Ovary (tissue), 9 donors: Measurements from ENCODE around the gene ULK2. TPM values are rescaled to one million over a fixed set of nuclear protein-coding genes. Genes with fewer than 3 reads are reported as not detected.

Experiments
- DNase-seq, 5 donors: peaks; one replicate each; pipeline ENCODE4 v3.0.0-alpha.2; 2019 to 2020
- H3K27ac ChIP-seq, 2 donors: fragments of 200-600 bp; one replicate each; pipeline versions ENCODE4 v1.5.1 to v1.8.0; 2019 to 2022
- H3K27me3 ChIP-seq: fragments of 200-600 bp; one replicate; pipeline ENCODE4 v1.8.0; 2022
- H3K36me3 ChIP-seq: fragments of 200-600 bp; sonication (generic); one replicate; pipeline ENCODE4 v1.5.1; 2019
- H3K4me1 ChIP-seq: one replicate; pipeline ENCODE4 v1.8.1; 2013; ENCODE audit warnings: mild to moderate bottlenecking, moderate library complexity; ENCODE audit not compliant: insufficient read depth
- H3K4me3 ChIP-seq: fragments of 200-600 bp; sonication (generic); one replicate; pipeline ENCODE4 v1.5.1; 2017
- H3K9me3 ChIP-seq, 2 donors: fragments of 200-600 bp in 1 of 2; sonication (generic) in 1 of 2; one replicate each; pipeline versions ENCODE4 v1.5.1 to v1.8.1; 2013 to 2019; ENCODE audit warnings: mild to moderate bottlenecking in 1 of 2, moderate library complexity in 1 of 2
- EP300 ChIP-seq: sonication (generic); formaldehyde crosslinking; IDR thresholded peaks from one replicate; pipeline ENCODE4 v1.6.1; 2017; ENCODE audit warnings: antibody characterized with exemption
- POLR2A ChIP-seq: fragments of 450-650 bp; IDR thresholded peaks from one replicate; pipeline ENCODE4 v1.6.1; 2017; ENCODE audit warnings: antibody characterized with exemption, mild to moderate bottlenecking, moderate library complexity
- WGBS, 3 donors: extraction: QIAGEN DNeasy Blood & Tissue Kit in 1 of 3; methylation state at CpG; one replicate each; pipeline versions ENCODE4 v1.1.5 to v1.1.7; 2013 to 2017; 5-methylcytosine and 5-hydroxymethylcytosine counted together
- intact Hi-C, 4 donors: fragments of 100-400 bp; cut with DNase I; formaldehyde crosslinking; loops; one replicate each; pipeline versions ENCODE4 v1.11.0 to v1.15.1; 2022 to 2023
- polyA plus RNA-seq, 2 donors: library from polyadenylated mRNA; stranded (reverse); fragments of 200-250 nt in 1 of 2; fragments of 350-450 nt in 1 of 2; fragmentation: Illumina TruSeq in 1 of 2; extraction: RNeasy Lipid Tissue Mini Kit (QIAGEN cat#74804) in 1 of 2; gene quantifications; one replicate each; pipeline ENCODE4 v1.2.3, GENCODE V29; 2013 to 2014
- total RNA-seq, 7 donors: library from RNA; depleted of rRNA in 2 of 7; stranded (reverse); fragments of >200 nt in 2 of 7; fragmentation: NEBNext Ultra II Directional in 3 of 7; extraction: Animal tissue kit (Norgen Biotek cat#: 25700) in 3 of 7; gene quantifications; one replicate each; pipeline versions ENCODE4 v1.1.0 to v1.2.4, GENCODE V29; 2016 to 2023
- TF ChIP-seq, protein P1 (sequence below), 3 donors: fragments of 450-650 bp in 2 of 3; fragments of 200-600 bp in 1 of 3; IDR thresholded peaks; one replicate each; pipeline versions ENCODE4 v1.5.1 to v1.8.0; 2016 to 2022; ENCODE audit warnings: antibody characterized with exemption in 3 of 3, mild to moderate bottlenecking in 1 of 3
- donor health status: DM: no; HTN: no; CAD: no; lungs with moderate emphysema.
- donor health status: DM: no; HTN: no; CAD: no.
- donor health status: Bipolar disorder and iron deficiency.
- donor health status: DM: yes; HTN: yes; CAD: no.
- donor health status: DM: no; HTN: no; CAD: no.
- donor health status: DM: yes; HTN: yes; CAD: no.

ULK2 gene
- total and polyA plus RNA-seq, 9 donors: 13.8 to 24.5 (median 20.8) TPM

DNA sequence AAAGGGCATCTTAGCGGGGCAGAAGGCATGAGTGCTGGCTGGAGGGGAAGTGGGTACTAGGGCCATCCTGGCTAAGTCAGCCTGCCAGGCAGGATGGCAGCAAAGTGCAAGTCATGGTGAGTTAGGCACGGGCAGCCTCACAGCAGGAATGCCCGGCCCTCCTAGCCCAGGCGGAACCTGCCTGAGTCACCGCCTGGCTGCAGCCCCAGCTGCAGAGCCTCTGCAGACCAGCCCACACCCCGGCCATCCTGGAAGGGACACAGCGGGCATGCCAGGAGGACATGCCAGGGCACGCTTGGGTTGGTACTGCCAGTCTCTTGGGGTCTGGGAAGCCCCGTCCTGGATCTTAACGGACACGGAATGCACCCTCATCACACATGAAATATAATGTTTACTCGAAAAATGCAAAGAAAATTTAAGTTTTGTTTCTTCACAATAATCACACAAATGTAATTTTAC is 114.7 kb downstream of the ULK2 start:
- Histone ChIP-seq H3K4me1 (no peaks in the 10 kb centered on the region), H3K9me3 (no peaks in the 10 kb centered on the region), H3K36me3 (no peaks in the 10 kb centered on the region), H3K27ac (no peak overlapping the region), H3K27me3 (no peaks in the 10 kb centered on the region), H3K4me3 (no peak overlapping the region)
- WGBS, 3 donors: 76 to 87% (median 86%) methylated on average over 12 of the region's 12 CpGs
- intact Hi-C loops: loop anchor here in 1 of 4 donors (10.0 kb wide), 1 partner anchor 388 kb away; the partner anchor contains the start of gene B9D1
- DNase-seq: peak in 1 of 5 donors; percentile 38
- TF ChIP-seq, protein P1, sequence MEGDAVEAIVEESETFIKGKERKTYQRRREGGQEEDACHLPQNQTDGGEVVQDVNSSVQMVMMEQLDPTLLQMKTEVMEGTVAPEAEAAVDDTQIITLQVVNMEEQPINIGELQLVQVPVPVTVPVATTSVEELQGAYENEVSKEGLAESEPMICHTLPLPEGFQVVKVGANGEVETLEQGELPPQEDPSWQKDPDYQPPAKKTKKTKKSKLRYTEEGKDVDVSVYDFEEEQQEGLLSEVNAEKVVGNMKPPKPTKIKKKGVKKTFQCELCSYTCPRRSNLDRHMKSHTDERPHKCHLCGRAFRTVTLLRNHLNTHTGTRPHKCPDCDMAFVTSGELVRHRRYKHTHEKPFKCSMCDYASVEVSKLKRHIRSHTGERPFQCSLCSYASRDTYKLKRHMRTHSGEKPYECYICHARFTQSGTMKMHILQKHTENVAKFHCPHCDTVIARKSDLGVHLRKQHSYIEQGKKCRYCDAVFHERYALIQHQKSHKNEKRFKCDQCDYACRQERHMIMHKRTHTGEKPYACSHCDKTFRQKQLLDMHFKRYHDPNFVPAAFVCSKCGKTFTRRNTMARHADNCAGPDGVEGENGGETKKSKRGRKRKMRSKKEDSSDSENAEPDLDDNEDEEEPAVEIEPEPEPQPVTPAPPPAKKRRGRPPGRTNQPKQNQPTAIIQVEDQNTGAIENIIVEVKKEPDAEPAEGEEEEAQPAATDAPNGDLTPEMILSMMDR (IDR thresholded peaks at IDR 0.05): no peak
- TF ChIP-seq EP300 (no peak), POLR2A (no peak)

DNA sequence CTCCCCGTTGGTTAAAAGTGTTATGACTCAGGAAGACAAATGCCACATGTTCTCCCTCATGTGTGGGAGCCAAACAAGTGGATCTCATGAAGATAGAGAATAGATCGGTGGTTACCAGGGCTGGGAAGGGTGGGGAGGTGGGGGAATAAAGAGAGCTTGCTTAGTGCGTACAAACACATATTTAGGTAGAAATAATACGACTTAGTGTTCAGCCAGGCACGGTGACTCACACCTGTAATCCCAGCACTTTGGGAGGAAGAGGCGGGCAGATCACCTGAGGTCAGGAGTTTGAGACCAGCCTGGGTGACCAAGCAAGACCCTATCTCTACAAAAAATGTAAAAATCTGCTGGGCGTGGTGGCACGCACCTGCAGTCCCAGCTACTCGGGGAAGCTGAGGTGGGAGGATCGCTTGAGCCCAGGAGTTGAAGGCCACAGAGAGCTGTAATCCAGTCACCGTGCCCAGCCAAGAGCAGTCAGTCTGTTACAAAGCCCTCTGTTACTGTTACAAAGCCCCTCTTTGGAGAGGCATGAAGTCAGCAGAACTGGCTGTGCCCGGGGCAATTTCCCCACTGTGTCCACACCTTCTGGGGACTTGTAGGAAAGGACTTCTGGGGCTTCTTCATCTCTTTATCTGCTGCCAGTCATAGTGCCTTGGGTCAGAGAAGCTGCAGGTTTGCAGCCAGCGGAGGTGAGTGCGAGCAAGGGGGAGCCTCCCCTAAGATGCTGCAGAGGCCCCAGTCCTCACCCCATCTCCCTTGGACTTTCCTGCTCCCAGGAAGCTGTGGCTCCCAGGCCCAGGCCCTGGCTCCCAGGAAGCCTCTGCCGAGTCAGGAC is 115.3 kb downstream of the ULK2 start:
- H3K36me3 ChIP-seq: no peaks in the 10 kb centered on the region
- no peak overlapping the region for H3K4me3 ChIP-seq
- peak in 2 of 5 donors; percentile 4 to 17 for DNase-seq
- no peaks in the 10 kb centered on the region for H3K27me3 ChIP-seq
- TF ChIP-seq, protein P1 (IDR thresholded peaks at IDR 0.05): no peak
- TF ChIP-seq EP300 (no peak), POLR2A (no peak)
- H3K27ac ChIP-seq: no peak overlapping the region
- no peaks in the 10 kb centered on the region for H3K4me1 ChIP-seq
- intact Hi-C loops: loop anchor here in 1 of 4 donors (10.0 kb wide), 1 partner anchor 388 kb away; the partner anchor contains the start of gene B9D1
- no peaks in the 10 kb centered on the region for H3K9me3 ChIP-seq
- WGBS, 3 donors: 78 to 83% (median 79%) methylated on average over 15 of the region's 15 CpGs

DNA sequence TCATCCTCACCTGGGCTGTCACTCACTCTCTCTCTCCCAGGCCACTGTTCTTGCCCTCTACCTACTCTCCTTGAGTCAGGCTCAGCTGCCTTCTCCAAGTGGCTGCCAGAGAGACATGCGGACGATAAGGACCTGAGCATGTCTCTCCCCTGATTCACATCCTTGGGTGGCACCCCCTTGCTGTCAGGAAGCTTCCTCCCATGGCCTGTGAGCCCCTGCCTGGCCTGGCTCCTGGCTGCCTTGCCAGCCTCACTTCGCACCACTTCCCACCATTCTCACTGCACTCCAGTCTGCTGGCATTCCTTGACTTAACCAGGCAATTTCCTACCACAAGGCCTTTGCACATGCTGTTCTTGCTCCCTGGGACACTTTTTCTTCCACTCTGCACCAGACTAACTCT is 116.9 kb downstream of the ULK2 start:
- TF ChIP-seq POLR2A (no peak), EP300 (no peak)
- TF ChIP-seq, protein P1 (IDR thresholded peaks at IDR 0.05): no peak
- intact Hi-C loops: loop anchor here in 1 of 4 donors (10.0 kb wide), 1 partner anchor 386 kb away; the partner anchor contains the start of gene B9D1

GRCh38 chr17:19750020-19750572 is 117.6 kb downstream of the ULK2 start:
- TF ChIP-seq, protein P1 (IDR thresholded peaks at IDR 0.05): no peak
- TF ChIP-seq EP300 (no peak), POLR2A (no peak)
- Histone ChIP-seq H3K27me3 (no peaks in the 10 kb centered on the region), H3K27ac (no peak overlapping the region), H3K36me3 (no peaks in the 10 kb centered on the region), H3K4me3 (no peak overlapping the region), H3K9me3 (no peaks in the 10 kb centered on the region), H3K4me1 (peaks cover 3% of the 10 kb centered on the region)
- no peak for DNase-seq
- intact Hi-C loops: loop anchor here in 1 of 4 donors (10.0 kb wide), 1 partner anchor 385 kb away; the partner anchor contains the start of gene B9D1
- WGBS, 3 donors: 84 to 91% (median 84%) methylated on average over 8 to 9 of the region's 9 CpGs

More for the DNA sequence above, 116.9 kb downstream of the ULK2 start:
- H3K36me3 ChIP-seq: no peaks in the 10 kb centered on the region
- no peak overlapping the region for H3K4me3 ChIP-seq
- 90 to 94% (median 92%) methylated on average over 3 of the region's 3 CpGs for WGBS, 3 donors
- H3K27ac ChIP-seq: no peak overlapping the region
- H3K4me1 ChIP-seq: no peaks in the 10 kb centered on the region
- peak in 1 of 5 donors; percentile 19 for DNase-seq
- H3K9me3 ChIP-seq: no peaks in the 10 kb centered on the region
- no peaks in the 10 kb centered on the region for H3K27me3 ChIP-seq
